Middle frontal gyrus (tissue), 1 donor: ENCODE data around the gene DGKK.

ENCODE experiments used
- DNase-seq: peaks from one replicate; pipeline ENCODE4 v3.0.0-alpha.2; 2015; ENCODE audit warnings: low spot score; ENCODE audit errors: extremely low spot score

DGKK gene, protein sequence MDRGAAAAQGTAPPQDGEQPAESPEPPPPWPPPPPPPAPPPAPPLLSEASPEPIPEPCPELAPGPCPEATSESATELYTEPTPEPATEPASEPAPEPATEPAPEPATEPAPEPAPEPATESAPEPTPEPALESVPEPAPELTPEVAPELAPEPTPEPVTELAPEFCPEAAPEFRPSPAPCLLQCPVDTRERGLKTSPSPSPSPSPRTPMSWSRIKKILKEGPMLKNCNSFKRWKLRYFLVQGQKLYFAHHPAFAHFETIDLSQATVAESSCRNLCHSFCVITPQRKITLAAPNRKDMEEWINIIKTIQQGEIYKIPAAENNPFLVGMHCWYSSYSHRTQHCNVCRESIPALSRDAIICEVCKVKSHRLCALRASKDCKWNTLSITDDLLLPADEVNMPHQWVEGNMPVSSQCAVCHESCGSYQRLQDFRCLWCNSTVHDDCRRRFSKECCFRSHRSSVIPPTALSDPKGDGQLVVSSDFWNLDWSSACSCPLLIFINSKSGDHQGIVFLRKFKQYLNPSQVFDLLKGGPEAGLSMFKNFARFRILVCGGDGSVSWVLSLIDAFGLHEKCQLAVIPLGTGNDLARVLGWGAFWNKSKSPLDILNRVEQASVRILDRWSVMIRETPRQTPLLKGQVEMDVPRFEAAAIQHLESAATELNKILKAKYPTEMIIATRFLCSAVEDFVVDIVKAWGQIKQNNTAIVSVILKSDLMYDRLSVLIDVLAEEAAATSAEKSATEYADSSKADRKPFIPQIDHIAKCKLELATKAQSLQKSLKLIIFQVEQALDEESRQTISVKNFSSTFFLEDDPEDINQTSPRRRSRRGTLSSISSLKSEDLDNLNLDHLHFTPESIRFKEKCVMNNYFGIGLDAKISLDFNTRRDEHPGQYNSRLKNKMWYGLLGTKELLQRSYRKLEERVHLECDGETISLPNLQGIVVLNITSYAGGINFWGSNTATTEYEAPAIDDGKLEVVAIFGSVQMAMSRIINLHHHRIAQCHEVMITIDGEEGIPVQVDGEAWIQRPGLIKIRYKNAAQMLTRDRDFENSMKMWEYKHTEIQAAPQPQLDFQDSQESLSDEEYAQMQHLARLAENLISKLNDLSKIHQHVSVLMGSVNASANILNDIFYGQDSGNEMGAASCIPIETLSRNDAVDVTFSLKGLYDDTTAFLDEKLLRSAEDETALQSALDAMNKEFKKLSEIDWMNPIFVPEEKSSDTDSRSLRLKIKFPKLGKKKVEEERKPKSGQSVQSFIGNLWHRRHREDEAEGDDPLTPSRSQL

DNA sequence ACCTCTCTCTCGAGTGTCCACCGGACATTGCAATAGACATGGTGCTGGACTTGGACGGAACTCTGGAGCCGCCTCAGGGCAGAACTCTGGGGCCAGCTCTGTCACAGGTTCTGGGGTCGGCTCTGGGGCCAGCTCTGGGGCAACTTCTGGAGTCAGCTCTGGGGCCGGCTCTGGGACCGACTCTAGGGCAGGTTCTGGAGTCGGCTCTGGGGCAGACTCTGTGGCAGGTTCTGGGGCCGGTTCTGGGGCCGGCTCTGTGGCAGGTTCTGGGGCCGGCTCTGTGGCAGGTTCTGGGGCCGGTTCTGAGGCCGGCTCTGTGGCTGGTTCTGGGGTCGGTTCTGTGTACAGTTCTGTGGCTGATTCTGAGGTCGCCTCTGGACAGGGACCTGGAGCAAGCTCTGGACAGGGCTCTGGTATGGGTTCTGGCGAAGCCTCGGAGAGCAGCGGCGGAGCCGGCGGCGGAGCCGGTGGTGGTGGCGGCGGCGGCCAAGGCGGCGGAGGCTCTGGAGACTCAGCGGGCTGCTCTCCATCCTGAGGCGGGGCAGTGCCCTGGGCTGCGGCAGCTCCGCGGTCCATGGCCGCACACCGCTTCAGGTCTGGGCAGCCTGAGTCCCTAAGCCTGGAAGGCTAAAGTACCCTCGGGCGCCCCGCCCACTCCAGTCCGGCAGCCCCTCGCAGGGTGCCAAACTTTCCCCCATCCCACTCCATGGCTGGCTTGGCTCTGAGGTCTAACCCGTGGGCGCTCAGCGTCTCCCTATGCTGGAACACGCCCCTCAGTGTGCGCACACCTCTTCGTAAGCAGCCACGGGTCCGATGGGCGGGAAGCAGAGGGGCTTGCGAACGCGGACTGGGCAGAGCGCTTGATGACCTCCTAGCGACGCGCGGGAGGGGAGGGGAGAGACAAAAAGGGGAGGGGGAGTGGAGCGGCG lies at the start of gene DGKK:
Gene DGKK (minus strand): TSS at position 723 of the 929 bp plus-strand sequence. CDS start 147 bp downstream, at position 576.
- no peak for DNase-seq

DNA sequence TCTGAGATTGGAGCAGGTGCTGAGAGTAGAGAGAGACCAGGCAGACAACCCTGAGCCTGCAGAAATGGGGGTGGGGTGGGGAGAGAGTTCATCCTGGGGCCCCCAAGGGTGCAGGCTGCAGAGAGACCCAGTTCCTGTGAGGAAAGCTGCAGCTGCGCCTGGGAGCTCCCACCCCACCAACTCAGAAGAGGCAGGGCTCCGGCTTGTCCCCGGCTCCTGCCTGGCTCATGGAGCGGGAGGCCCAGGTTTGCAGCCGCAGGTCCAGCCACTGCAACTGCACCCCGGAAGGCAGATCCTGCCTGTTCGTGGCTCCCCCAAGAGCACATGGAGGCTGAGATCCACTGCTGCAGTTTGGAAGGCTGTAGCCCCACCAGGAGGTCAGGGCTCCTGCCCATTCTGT lies 44.2 kb upstream of the DGKK start:
- DNase-seq = no peak

DNA sequence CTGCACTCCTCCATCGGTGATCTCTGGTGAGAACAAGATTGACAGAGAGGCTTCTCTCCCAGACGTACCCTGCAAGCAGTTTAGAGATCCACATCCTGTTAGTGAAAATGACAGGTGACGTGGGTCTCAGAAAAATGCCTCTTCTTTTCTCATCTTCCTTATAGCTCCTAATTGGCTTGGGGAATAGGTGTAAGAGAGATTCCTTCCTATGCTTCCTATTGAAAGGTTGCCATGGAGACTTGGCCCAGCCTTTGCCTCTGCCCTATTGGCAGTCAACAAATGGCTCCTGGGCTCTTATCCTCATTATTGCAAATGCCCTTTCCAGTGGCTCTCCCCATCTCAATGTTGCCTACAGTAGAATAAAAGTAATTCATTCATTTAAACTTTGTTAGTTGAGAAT lies 26.5 kb upstream of the DGKK start:
- DNase-seq = no peak

DNA sequence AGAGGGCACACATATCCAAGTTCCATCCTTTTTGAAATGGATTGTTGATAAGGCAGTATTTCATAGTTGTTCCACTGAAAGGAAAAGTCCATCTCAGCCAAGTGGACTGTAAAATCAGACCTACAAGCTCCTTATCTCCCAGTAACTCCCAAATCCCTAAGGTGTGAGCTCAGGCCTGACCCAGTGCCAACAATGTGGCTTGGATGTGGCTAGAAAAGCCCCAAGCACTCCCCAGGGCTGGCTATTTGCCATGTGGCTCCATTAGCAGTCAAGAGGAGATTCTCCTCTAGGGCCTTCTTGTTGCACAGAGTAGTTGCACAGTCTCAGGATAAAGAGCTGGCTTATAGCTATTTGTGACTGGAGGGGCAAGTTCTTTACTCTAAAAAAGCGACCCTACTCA lies 25.0 kb upstream of the DGKK start:
- no peak for DNase-seq

DNA sequence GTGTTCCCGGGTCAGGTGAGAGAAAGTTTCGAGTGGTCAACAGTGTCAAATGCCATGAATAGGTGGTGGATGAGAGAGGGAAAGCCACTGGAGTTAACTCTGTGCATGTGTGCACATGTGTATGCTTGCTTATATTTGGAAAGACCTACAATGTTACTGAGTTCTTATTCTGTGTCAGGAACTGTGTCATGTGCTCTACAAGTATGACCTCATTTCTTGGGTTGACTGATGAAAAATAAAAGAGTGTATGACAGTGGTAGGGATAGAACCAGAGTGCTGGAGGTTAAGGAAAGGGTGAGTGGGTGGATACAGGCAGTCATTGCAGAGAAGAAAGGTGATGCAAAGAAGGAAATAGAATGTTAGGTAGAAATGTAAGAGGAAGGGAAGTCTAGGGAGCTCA lies 22.1 kb upstream of the DGKK start:
- no peak for DNase-seq

DNA sequence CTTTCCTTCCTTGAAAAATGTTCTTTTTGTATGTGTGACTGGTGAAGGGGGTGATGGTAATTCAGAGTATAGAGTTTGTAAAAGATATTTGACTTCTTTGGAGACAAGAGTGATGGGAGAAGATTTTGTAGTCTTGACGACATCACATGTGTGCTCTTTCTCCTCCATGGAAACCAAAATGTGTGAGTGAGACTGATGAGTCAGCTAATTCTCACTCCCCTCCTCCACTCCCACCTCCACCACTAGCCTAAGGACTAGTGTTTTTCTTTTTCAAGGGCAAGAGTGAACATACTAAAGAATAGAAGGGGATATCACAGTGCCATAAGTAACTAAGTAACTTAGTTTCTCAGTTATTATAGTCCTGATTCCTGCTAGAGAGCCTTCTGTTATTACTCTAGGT lies 14.0 kb upstream of the DGKK start:
- no peak for DNase-seq

DNA sequence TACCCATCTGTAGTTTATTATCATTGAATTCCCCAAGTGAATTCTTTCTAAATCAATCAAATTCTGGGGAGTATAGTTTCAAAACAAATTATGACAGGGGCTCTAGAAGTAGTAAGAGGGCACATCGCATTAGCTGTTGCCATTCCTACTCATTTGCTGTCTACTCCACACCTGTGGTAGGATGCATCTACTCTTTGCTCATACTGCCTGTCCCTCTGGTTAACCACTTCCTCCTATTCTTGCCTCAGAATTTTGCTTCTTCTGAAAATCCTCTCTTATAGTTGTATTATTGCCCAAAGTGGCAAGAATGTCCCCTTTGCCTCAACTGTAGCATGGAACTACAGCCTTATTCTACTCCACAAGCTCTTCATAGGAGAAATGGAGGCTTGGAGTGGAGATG lies 12.7 kb upstream of the DGKK start:
- DNase-seq = no peak

DNA sequence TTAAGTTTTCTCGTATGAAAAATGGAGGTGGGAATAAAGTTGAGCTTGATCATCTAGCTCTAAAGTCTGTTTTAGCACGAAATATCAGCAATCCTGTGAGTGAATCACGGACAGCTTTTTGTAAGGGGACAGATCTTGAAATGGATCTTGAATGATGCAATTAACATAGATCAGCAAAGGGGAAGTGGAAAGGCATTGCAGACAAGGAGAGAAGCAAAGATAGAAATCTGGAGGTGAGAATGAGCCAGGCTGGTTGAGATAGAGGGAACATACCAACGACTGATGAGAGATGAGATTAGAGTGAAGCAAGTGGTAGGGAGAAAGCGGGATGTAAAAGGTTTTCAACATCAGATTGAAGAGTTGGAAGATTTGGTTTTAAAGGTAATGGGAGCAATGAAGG lies 4.6 kb upstream of the DGKK start:
- no peak for DNase-seq

DNA sequence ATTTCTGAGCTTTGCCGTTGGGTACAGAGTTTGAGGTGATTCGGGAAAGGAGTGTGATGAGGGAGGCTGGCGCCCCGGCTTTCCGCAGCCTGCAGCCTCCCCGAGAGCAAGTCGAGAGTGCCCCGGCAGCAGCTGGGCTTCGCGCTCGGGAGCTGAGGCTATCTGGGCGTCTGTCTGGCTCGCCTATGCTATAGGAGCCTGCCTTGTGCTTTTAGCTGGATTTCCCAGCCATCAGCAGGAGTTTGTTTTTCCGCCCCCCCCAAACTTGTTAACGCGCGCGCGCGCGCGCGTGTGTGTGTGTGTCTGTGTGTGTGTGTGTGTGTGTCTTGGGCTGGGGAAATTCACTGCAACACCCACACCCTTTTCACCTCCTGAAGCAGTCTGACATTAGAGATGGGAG lies 765 bp upstream of the DGKK start:
- no peak for DNase-seq

DNA sequence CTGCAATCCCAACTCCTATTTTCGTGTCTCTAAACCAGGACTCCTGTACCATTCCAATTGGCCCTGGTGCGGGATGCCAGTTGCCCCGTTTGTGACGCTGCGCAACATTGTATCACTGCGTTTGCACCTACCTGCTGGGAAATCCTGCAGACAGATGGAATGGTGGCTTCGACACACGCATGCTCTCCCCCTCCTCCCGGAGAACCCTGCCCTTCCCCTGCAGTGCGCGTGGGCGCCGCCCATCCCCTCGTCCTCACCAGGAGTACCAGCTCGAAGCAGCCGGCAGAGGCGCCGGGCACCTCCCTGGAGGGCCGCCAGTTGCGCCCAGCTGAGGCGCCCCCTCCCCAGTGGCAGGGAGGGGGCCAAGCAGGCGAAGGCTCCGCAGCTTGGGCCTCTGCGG lies 1.4 kb downstream of the DGKK start:
- no peak for DNase-seq

DNA sequence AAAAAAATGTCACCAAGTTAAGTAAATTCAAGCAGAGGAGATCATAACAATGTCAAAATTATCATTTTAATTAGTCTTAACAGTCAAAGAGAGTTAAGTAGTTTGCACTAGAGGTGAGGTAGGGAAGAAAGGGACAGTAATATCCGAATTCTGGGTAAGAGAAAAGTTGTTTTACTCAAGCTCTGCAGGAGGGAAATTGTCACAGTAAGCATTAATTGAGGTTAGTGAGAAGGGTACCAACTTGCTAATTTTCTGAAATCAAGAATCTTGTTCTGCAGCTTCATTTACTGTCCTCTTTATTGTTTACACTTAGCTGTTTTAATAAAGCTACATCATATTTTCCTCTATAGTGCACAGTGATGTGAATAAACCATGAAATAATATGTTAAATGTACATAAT lies 11.0 kb downstream of the DGKK start:
- DNase-seq = no peak

DNA sequence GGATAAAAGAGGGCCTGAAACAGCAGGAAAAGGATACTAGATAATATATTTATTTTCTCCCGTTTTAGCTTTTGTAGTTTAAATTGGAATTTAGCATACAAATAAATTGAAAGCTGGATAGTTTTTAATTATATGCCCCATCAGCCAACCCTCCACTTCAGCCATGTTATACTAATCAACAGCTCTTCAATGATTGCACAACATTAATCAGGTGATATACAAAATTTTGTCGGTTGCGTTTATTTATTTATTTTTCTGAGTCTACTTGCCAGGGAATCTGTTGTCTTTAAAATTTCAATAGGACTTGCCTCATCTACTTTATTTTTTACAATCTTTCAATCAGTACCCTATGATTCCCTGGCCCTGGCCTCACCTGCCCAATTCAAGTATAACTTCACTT lies 12.1 kb downstream of the DGKK start:
- no peak for DNase-seq

DNA sequence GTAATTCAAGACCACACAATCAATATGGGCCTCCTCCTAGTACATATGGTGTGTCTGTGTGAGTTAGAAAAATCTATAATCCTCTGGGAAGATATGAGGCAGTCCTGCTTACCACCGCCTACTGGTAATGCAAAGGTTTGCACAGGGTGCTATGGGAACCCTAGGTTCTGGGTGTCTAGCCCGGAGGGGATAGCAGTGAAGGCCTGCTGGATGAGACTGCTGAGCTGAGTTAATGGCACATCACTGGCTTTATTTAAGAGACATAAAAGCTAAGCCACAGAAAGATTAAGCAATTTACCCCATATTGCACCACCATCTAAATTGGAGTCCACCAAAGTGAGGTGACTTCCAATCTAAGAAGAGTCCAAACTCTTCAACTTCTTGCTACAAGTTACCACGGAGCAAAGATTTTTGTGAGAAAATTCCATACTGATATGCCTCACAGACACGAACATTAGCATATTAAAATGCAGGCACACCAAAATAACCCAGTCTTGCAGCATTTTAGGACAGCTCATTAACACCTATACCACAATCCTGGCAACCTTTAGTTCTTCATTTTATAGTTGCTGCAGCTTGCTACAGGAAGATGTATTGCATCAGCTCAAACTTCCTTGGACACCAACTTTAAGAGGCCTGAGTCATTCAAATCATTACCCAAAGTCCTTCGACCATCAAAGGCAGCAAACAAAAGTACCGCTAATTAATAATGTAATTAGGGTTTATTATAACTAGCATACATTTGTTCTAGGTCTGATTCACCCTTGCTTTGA lies 13.7 kb downstream of the DGKK start:
- DNase-seq = no peak

DNA sequence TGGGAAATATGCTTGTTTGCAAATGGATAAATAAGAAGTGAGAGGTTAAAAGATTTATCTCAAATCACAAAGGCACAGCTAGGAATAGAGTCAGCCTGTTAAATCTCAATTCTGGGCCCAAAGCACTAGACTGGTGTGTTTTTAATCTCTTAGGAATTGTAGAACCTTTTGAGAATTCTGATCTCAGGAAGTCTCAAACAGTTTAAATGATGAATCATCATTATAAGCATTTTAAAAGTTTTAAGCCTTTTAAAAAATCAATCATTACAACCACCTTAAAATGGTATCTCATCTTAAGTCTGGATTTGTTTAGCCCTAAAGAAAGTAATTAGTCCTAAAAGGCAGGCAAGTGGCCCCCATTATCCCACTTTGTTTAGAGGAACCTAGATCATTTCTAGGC lies 17.8 kb downstream of the DGKK start:
- DNase-seq = no peak

DNA sequence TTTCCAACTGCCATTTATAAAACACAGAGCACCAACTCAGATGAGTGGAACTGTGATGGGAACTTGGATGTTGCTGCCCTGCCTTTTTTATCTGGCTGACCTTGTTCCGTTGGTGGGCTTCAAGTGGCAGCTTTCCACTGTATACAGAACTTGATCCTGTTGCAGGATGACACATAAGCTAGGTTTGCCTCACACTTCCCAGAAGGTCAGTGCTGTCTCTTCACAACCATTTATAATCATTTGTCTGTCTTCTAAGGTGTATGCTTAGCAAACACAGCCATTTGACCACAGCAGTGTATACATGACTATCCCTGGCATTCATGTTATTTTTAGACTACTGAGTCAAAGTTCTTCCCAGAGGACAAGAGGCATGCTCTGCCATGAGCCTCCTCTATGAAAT lies 20.3 kb downstream of the DGKK start:
- no peak for DNase-seq

DNA sequence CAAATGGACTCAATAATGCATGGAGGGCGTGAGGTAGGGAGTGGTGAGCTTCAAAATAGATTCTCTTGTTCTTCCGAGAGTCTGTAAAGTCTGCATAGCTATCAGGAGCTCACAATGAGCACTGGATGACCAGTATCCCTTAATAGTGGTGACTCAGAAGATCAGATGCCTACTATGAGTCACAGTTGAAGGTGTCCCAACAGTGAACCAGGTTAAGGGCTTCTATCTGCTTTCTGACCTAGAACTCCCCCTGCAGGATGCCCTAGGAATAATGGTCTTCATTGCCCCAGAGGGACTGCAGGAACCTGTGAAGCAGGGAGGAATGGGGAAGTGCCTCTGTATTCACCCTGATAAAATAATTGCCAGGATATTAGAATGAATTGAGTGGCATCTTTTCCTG lies 22.1 kb downstream of the DGKK start:
- no peak for DNase-seq

DNA sequence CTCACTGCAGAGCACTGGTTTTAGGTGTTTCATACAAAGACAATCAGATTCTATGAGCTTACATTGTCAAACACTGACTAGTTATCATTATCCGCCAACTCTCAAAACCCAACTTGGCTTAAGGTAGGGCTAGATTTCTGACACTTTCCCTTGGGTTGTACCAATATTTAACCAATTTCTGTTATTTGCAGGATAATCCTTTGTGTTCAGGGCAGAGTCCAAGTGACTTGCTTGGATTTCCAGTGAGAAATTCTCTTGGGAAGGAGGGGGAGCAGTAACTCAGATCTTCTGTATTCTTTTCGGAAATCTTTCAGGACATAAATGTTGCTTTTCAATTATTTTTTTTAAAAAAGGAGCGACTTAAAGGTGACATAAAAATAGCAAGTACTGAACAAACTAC lies 23.1 kb downstream of the DGKK start:
- no peak for DNase-seq

DNA sequence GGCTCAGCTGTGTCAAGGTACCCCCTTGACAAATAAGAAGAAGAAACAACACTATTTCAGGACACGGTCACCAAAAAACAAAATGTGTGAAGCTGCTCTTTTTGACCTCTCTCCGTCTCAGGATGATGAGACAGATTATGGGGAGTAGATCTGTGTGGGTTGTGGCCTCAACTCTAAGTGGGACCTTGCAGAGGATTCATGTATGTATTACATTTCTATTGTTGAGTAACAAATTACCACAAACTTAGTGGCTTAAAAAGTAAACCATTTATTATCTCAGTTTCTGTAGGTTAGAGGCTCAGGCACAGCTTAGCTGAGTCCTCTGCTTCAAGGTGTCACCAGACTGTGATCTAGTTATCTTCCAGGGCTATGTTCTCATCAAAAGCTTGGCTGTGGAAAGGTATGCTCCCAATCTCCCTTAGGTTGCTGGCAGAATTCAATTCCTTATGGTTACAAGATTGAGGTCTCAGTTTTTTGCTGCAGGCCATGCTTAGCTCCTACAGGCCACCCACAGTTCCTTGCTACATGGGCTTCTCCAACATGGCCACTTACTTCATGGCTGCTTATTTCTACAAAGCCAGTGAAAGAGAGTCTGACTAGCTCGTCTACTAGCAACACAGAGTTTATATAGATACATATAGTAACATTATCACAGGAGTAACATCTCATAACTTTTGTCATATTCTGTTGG lies 28.1 kb downstream of the DGKK start:
- DNase-seq = no peak

DNA sequence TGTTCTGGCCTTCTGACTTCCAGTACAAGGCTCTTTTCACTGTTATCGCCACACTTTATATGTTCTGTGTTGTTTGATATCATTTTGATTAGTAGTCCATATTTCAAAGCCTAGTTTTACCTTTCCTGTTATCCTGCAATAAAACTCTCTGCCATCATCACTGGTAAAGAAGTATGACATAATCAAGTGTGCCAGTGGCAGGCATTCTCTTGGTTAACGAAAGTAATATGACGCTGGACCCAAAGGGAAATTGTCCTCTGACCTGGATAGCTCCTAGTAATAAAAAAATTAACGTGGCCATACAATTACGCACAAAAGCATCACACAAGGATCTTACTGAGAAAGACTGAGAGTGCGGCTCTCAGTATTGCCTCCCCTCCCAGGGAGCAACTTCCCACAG lies 33.8 kb downstream of the DGKK start:
- DNase-seq = no peak
